Brain microvascular endothelial cell (primary cell): ENCODE results near the gene RXFP4.

ENCODE experiments used
- DNase-seq: peaks from one replicate; pipeline ENCODE4 v3.0.0-alpha.2; 2020
- H3K27ac ChIP-seq: fragments of 250-450 bp; sonication (Bioruptor Pico); 2 replicates; pipeline ENCODE4 v1.5.1; 2020; ENCODE audit warnings: mild to moderate bottlenecking, moderate library complexity
- H3K27me3 ChIP-seq: fragments of 250-450 bp; sonication (Bioruptor Pico); replicated peaks from 2 replicates; pipeline ENCODE4 v1.5.1; 2020; ENCODE audit warnings: mild to moderate bottlenecking
- H3K36me3 ChIP-seq: fragments of 250-450 bp; sonication (Bioruptor Pico); replicated peaks from 2 replicates; pipeline ENCODE4 v1.5.1; 2020; ENCODE audit warnings: mild to moderate bottlenecking
- H3K4me3 ChIP-seq: 2 replicates; pipeline ENCODE4 v1.5.1; 2011; ENCODE audit warnings: low read depth, mild to moderate bottlenecking, control low read depth, low read length, moderate library complexity
- CTCF ChIP-seq: IDR thresholded peaks from 2 replicates; pipeline ENCODE4 v1.5.1; 2011; ENCODE audit warnings: low read depth, mild to moderate bottlenecking, moderate library complexity, low read length, control low read depth, inconsistent platforms; ENCODE audit errors: missing control alignments
- in situ Hi-C: cut with HindIII; loops from 2 replicates; pipeline ENCODE4 v1.10.0; 2017; ENCODE audit warnings: low sequenced_read_pairs, low pct_ligation_motif_present

The RXFP4 gene

GRCh38 chr1:155898888-155899287, 42.5 kb upstream of the RXFP4 start:
- Histone ChIP-seq H3K36me3 (peaks cover 61% of the 10 kb centered on the region), H3K27me3 (no peaks in the 10 kb centered on the region), H3K27ac (no peak overlapping the region), H3K4me3 (no peak overlapping the region)
- no peak for DNase-seq
- no peak for TF ChIP-seq CTCF
- in situ Hi-C loops, result no loop called here

- Histone ChIP-seq H3K36me3 (peaks cover 68% of the 10 kb centered on the region), H3K27ac (no peak overlapping the region), H3K4me3 (no peak overlapping the region), H3K27me3 (no peaks in the 10 kb centered on the region)
- DNase-seq, result no peak
- in situ Hi-C loops, result no loop called here
- TF ChIP-seq CTCF, result no peak
These were observed 41.8 kb upstream of the RXFP4 start for GRCh38 chr1:155899683-155900082.

- Histone ChIP-seq H3K4me3 (no peak overlapping the region), H3K36me3 (peaks cover 73% of the 10 kb centered on the region), H3K27me3 (no peaks in the 10 kb centered on the region), H3K27ac (no peak overlapping the region)
- no peak for TF ChIP-seq CTCF
- in situ Hi-C loops, result no loop called here
- DNase-seq, result no peak
These were observed 41.3 kb upstream of the RXFP4 start for GRCh38 chr1:155900161-155900560.

GRCh38 chr1:155904261-155904660, 37.2 kb upstream of the RXFP4 start:
- DNase-seq, result no peak
- H3K36me3 ChIP-seq, result peaks cover 82% of the 10 kb centered on the region
- no peak overlapping the region for H3K27ac ChIP-seq
- no peak overlapping the region for H3K4me3 ChIP-seq
- TF ChIP-seq CTCF, result no peak
- no peaks in the 10 kb centered on the region for H3K27me3 ChIP-seq
- in situ Hi-C loops, result no loop called here

GRCh38 chr1:155909894-155910293, 31.5 kb upstream of the RXFP4 start:
- in situ Hi-C loops, result no loop called here
- Histone ChIP-seq H3K36me3 (peaks cover 54% of the 10 kb centered on the region), H3K4me3 (peak overlapping the region; percentile 76), H3K27me3 (no peaks in the 10 kb centered on the region), H3K27ac (peak overlapping the region; percentile 79)
- TF ChIP-seq CTCF, result no peak
- peak; percentile 44 for DNase-seq

- TF ChIP-seq CTCF, result peak; percentile 21
- in situ Hi-C loops, result no loop called here
- H3K36me3 ChIP-seq, result peaks cover 55% of the 10 kb centered on the region
These were observed 30.8 kb upstream of the RXFP4 start for GRCh38 chr1:155910621-155911121.

More at GRCh38 chr1:155910621-155911121, 30.8 kb upstream of the RXFP4 start:
- peak overlapping the region; percentile 79 for H3K27ac ChIP-seq
- DNase-seq, result peak; percentile 24
- no peaks in the 10 kb centered on the region for H3K27me3 ChIP-seq
- H3K4me3 ChIP-seq, result peak overlapping the region; percentile 76
